CD4-positive, alpha-beta T cell treated with Interleukin-17A for 4 hours (primary cell): Measurements from ENCODE around the gene ABCB9.

Source experiments
- DNase-seq: peaks from one replicate; pipeline ENCODE4 v3.0.0-alpha.2; 2020; ENCODE audit warnings: mixed read lengths

ABCB9 gene

GRCh38 chr12:122981587-122982476 is 15.6 kb upstream of the ABCB9 start:
- no peak for DNase-seq

- DNase-seq = no peak
Measured at GRCh38 chr12:122981036-122981471, 14.8 kb upstream of the ABCB9 start.

- DNase-seq = peak; percentile 74
Measured at GRCh38 chr12:122980183-122981035, 14.1 kb upstream of the ABCB9 start, which contains the start of gene ARL6IP4. TSS of gene ARL6IP4 (plus strand) at chr12:122980681. CDS start at chr12:122981140, 459 bp downstream.

DNA sequence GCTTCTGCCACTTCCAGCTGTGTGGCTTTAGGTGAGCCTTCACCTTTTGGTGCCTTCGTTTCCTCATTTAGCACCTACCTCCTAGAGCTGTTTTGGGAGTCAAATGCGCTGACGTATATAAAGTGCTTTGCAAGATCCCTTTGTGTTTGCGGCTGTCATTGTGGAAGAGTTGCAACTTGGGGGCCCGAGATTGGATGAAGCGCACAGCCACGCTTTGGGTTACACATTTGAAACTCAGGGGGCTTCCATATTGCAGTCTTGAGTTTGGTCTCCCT is 13.6 kb upstream of the ABCB9 start:
- no peak for DNase-seq

- no peak for DNase-seq
Measured at GRCh38 chr12:122979001-122979907, 13.0 kb upstream of the ABCB9 start.

GRCh38 chr12:122978507-122978955 is 12.3 kb upstream of the ABCB9 start:
- DNase-seq = no peak

GRCh38 chr12:122977655-122978392 is 11.6 kb upstream of the ABCB9 start:
- DNase-seq = no peak

DNA sequence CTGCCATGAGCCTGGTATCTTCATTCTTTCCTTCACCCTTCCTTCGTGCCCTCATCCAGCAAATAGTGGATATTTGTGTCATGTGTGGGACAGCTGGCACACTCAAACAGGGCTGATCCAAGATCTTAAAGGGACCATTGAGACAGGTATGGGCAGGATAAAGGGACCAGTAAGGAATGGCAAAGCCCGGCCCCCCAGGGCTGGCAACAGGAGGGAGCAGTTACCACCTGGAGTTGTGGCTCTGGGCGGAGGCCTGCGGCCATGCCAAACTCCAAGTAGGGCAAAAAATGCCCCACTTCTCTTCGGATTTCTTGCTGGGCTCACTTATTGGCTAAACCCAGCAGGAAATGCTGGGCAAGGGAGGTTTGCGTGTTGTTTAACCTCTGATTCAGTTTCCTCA is 10.9 kb upstream of the ABCB9 start:
- no peak for DNase-seq

GRCh38 chr12:122976648-122976975 is 10.3 kb upstream of the ABCB9 start:
- DNase-seq = no peak

DNA sequence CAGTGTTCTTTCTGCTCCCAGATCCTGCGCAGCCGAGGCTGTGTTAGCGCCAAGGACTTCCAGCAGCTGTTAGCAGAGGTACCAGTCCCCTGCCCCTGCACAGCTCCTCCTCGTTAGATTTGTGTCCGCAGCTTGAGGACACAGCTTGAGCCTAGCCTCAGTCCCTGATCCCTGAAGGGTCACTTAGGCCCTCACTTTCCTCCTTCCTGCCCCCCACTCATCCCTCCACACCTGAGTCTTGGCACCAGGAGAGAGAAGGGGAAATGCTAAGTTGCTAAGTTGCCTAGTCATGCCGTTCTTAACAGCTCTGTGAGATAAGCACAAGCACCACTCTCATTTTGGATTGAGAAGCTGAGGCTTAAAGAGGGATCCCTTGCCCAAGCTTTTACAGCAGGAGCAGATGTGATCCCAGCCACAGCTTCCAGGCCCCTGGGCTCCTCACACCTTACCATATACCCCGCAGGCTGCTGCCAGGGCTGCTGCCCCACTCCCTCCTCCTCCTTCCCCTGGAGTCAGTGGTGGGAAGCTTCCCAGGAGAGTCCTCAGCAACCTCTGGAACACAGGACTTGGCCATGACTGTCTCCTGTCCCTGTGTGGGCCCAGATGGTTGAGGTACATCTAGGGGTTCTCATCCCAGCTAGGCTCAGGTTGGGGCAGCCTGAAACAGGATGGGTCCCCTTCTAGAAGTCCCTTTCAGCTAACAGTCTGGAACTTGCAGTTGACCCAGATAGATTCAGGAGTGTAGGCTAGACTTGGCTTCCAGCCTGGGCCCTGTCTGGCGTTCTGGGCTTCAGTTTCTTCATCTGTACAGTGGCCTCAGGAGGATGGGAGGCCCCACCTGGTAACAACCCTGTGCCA is 9.8 kb upstream of the ABCB9 start:
- no peak for DNase-seq

DNA sequence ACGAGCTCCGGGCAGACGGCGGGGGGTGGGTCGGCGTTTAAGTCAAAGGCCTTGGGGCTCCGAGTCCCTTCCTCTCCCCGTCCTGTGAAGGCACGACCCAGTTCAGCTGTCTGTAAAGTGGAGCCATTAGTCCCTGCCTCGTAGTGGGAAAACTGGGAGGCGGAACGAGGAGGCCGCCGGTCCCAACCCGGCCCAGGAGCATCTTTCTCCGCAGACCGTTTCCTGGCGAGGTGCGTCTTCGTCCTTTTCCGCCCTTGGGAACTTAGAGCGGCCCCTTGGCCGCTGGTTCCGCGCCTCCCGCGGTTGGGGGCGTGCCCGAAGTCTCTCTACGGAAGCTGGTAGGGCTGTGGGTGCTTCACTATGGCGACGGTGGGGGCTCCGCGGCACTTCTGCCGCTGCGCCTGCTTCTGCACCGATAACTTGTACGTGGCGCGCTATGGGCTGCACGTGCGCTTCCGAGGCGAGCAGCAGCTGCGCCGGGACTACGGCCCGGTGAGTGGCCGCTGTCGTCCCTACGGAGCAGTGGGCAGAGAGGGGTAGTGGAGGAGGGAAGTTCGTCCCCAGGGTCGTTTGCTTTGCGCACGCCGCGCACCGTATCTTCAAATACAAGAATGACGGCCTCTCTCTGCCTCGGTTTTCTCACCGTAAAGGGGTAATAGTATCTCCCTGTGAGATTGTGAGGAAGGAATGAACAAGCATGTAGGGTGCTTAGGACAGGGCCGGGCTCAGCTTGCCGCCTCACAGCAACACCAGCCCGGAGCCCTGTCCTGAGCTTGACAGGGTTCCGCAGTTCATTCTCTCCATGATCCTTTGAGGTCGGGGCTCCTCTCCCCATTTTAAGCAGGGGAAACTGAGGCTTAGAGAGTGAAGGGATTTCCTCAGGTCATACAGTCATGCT is 8.9 kb upstream of the ABCB9 start, which contains the start of gene OGFOD2:
Gene OGFOD2 (plus strand): TSS at position 353 of the 898 bp plus-strand sequence. CDS start 8 bp downstream, at position 361.
- DNase-seq = peak; percentile 94

DNA sequence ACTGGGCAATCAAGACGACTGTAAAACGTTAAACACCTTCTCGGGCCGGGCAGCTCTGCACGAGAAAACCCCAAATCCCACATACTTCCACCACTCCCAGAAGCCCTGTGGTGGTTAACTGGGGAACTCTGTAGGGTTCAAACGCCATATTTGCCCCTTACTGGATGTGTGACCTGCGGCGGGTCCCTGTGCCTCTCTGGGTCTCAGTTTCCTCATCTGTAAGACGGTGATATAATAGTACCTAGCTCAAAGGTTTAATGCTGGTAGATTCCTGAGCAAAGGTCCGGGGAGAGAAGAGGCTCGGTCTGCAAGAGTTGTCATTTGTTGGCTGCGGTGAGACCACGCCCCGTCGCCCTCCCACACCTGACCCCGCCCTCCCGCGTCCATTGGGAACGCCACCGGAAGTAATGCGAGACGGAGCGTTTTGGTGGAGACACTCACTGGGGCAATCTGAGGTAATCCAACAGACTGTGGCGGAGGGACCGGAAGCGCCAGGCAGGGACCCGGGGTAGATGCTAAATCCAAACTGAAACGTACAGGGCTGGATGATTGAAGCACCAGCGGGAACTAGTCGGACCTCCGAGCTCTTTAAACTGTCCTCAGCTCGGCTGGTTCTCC is 8.1 kb upstream of the ABCB9 start:
- peak; percentile 99 for DNase-seq

DNA sequence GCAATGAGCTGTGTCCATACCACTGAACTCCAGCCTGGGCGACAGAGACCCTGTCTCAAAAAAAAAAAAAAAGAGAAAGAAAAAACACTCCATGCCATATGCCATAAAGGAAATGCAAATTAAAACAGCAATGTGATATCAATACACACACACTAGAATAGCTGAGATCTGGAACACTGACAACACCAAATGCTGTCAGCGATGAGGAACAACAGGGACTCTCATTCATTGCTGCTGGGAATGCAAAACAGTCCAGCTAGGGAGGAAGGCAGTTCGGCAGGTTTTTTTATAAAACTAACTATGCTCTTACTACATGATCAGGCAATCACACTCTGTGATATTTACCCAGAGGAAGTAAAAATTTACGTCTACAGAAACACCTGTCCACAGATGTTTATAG is 3.4 kb upstream of the ABCB9 start:
- no peak for DNase-seq

- DNase-seq = no peak
Measured at GRCh38 chr12:122968104-122968503, 1.8 kb upstream of the ABCB9 start.

- no peak for DNase-seq
Measured at GRCh38 chr12:122966743-122967550, 684 bp upstream of the ABCB9 start.

- DNase-seq = no peak
Measured at GRCh38 chr12:122965321-122965751, 927 bp downstream of the ABCB9 start.

- DNase-seq = no peak
Measured at GRCh38 chr12:122964439-122965257, 1.6 kb downstream of the ABCB9 start.

- DNase-seq = no peak
Measured at GRCh38 chr12:122963941-122964265, 2.4 kb downstream of the ABCB9 start.
